Prostate gland (tissue), 2 donors: Measurements from ENCODE around the gene EPB41L5.
"Not testable (repeated sequence)": the region's sequence is repeated elsewhere in the genome, so short reads cannot be mapped to it uniquely, and the experiment has no call there.

ENCODE experiments used
- POLR2A ChIP-seq: fragments of 450-650 bp; IDR thresholded peaks from one replicate; pipeline ENCODE4 v1.6.1; 2016; ENCODE audit warnings: antibody characterized with exemption, mild to moderate bottlenecking
- TF ChIP-seq, protein P1 (sequence below), 4 experiments: fragments of 200-600 bp in 2 of 4; fragments of 450-650 bp in 2 of 4; sonication (generic) in 2 of 4; IDR thresholded peaks; 1 replicate in 3 of 4; 2 replicates in 1 of 4; pipeline ENCODE4 v1.5.1; 2016 to 2019; ENCODE audit warnings: antibody characterized with exemption in 4 of 4, mild to moderate bottlenecking in 2 of 4, moderate library complexity in 2 of 4

DNA sequence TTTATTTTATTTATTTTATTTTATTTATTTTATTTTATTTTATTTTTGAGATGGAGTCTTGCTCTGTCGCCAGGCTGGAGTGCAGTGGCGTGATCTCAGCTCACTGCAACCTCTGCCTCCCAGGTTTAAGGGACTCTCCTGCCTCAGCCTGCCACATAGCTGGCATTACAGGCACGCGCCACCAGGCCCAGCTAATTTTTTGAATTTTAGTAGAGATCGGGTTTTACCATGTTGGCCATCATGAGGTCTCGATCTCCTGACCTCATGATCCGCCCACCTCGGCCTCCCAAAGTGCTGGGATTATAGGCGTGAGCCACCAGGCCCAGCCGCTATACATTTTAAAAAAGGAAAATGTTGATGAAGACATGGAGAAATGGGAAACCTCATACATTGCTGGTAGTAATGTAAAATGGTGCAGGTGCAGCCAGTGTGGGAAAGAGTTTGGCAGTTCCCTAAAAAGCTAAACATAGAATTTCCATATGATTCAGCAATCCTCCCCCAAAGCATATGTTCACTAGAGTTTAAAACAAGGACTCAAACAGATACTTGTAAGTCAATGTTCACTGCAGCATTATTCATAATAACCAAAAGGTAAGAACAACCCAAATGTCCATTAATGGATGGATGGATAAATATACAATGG lies 187.1 kb downstream of the EPB41L5 start:
- TF ChIP-seq, protein P1, sequence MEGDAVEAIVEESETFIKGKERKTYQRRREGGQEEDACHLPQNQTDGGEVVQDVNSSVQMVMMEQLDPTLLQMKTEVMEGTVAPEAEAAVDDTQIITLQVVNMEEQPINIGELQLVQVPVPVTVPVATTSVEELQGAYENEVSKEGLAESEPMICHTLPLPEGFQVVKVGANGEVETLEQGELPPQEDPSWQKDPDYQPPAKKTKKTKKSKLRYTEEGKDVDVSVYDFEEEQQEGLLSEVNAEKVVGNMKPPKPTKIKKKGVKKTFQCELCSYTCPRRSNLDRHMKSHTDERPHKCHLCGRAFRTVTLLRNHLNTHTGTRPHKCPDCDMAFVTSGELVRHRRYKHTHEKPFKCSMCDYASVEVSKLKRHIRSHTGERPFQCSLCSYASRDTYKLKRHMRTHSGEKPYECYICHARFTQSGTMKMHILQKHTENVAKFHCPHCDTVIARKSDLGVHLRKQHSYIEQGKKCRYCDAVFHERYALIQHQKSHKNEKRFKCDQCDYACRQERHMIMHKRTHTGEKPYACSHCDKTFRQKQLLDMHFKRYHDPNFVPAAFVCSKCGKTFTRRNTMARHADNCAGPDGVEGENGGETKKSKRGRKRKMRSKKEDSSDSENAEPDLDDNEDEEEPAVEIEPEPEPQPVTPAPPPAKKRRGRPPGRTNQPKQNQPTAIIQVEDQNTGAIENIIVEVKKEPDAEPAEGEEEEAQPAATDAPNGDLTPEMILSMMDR (IDR thresholded peaks at IDR 0.05) = not testable (repeated sequence)
- not testable (repeated sequence) for TF ChIP-seq POLR2A
